GM21786 (cell line): ENCODE measurements around the gene PITPNB.

Experiments
- ATAC-seq: cut with Tn5 transposase; IDR thresholded peaks from one replicate; pipeline ENCODE4 v1.9.1; 2021; ENCODE audit not compliant: unreplicated experiment

The PITPNB gene

GRCh38 chr22:27863556-27863955, 55.5 kb downstream of the PITPNB start:
- ATAC-seq: no peak

GRCh38 chr22:27863001-27863400, 56.1 kb downstream of the PITPNB start:
- ATAC-seq: no peak

- no peak for ATAC-seq
Observed at GRCh38 chr22:27859336-27859735, 59.7 kb downstream of the PITPNB start.

- no peak for ATAC-seq
Observed at GRCh38 chr22:27858626-27859025, 60.4 kb downstream of the PITPNB start.

- no peak for ATAC-seq
Observed at GRCh38 chr22:27857443-27857842, 61.6 kb downstream of the PITPNB start.

GRCh38 chr22:27856386-27856785, 62.7 kb downstream of the PITPNB start:
- no peak for ATAC-seq

GRCh38 chr22:27853424-27853823, 65.6 kb downstream of the PITPNB start:
- no peak for ATAC-seq

- ATAC-seq: no peak
Observed at GRCh38 chr22:27851974-27852746, 66.9 kb downstream of the PITPNB start.

GRCh38 chr22:27850000-27850521, 69.0 kb downstream of the PITPNB start:
- ATAC-seq: no peak

GRCh38 chr22:27848005-27848404, 71.1 kb downstream of the PITPNB start:
- no peak for ATAC-seq

- no peak for ATAC-seq
Observed at GRCh38 chr22:27846910-27847309, 72.1 kb downstream of the PITPNB start.

GRCh38 chr22:27846248-27846757, 72.8 kb downstream of the PITPNB start:
- no peak for ATAC-seq

- ATAC-seq: no peak
Observed at GRCh38 chr22:27845644-27846043, 73.4 kb downstream of the PITPNB start.

- no peak for ATAC-seq
Observed at GRCh38 chr22:27844656-27845591, 74.1 kb downstream of the PITPNB start.

GRCh38 chr22:27844256-27844655, 74.8 kb downstream of the PITPNB start:
- no peak for ATAC-seq

- no peak for ATAC-seq
Observed at GRCh38 chr22:27843441-27843840, 75.6 kb downstream of the PITPNB start.

GRCh38 chr22:27842669-27843431, 76.2 kb downstream of the PITPNB start:
- ATAC-seq: no peak

GRCh38 chr22:27842201-27842600, 76.9 kb downstream of the PITPNB start:
- ATAC-seq: no peak

- no peak for ATAC-seq
Observed at GRCh38 chr22:27840436-27840835, 78.6 kb downstream of the PITPNB start.

- ATAC-seq: no peak
Observed at GRCh38 chr22:27839057-27839660, 79.9 kb downstream of the PITPNB start.
